HG02588 (cell line): ENCODE data around the gene NRIP3.
A peak's percentile ranks its signal among the peaks of the same experiment; 100 is the strongest.

Source experiments
- ATAC-seq: cut with Tn5 transposase; IDR thresholded peaks from one replicate; pipeline ENCODE4 v1.9.1; 2021; ENCODE audit warnings: mild to moderate bottlenecking, moderate library complexity; ENCODE audit not compliant: unreplicated experiment

The NRIP3 gene

GRCh38 chr11:9003573-9004182 is at the start of gene NRIP3:
TSS of gene NRIP3 (minus strand) at chr11:9004001. CDS start at chr11:9003935, 66 bp downstream.
- peak; percentile 62 for ATAC-seq

- ATAC-seq = no peak
Measured at GRCh38 chr11:9052316-9052715, 48.5 kb upstream of the NRIP3 start.

GRCh38 chr11:9049959-9050358 is 46.2 kb upstream of the NRIP3 start:
- no peak for ATAC-seq

GRCh38 chr11:9047964-9048523 is 44.2 kb upstream of the NRIP3 start:
- no peak for ATAC-seq

- no peak for ATAC-seq
Measured at GRCh38 chr11:9046481-9046880, 42.7 kb upstream of the NRIP3 start.

- no peak for ATAC-seq
Measured at GRCh38 chr11:9042488-9042887, 38.7 kb upstream of the NRIP3 start.

- no peak for ATAC-seq
Measured at GRCh38 chr11:9041747-9042146, 37.9 kb upstream of the NRIP3 start.

GRCh38 chr11:9040410-9040809 is 36.6 kb upstream of the NRIP3 start:
- ATAC-seq = no peak

- no peak for ATAC-seq
Measured at GRCh38 chr11:9039863-9040262, 36.1 kb upstream of the NRIP3 start.

- ATAC-seq = no peak
Measured at GRCh38 chr11:9039198-9039597, 35.4 kb upstream of the NRIP3 start.

- ATAC-seq = no peak
Measured at GRCh38 chr11:9038541-9038940, 34.7 kb upstream of the NRIP3 start.

- no peak for ATAC-seq
Measured at GRCh38 chr11:9037963-9038362, 34.2 kb upstream of the NRIP3 start.

- ATAC-seq = no peak
Measured at GRCh38 chr11:9037046-9037780, 33.4 kb upstream of the NRIP3 start.

GRCh38 chr11:9030601-9031000 is 26.8 kb upstream of the NRIP3 start:
- no peak for ATAC-seq

- no peak for ATAC-seq
Measured at GRCh38 chr11:9029422-9029821, 25.6 kb upstream of the NRIP3 start.

- ATAC-seq = no peak
Measured at GRCh38 chr11:9028581-9028980, 24.8 kb upstream of the NRIP3 start.

GRCh38 chr11:9025101-9025850 is 21.5 kb upstream of the NRIP3 start:
- ATAC-seq = no peak

GRCh38 chr11:9022961-9023680 is 19.3 kb upstream of the NRIP3 start:
- no peak for ATAC-seq

- no peak for ATAC-seq
Measured at GRCh38 chr11:9020916-9021315, 17.1 kb upstream of the NRIP3 start.

- no peak for ATAC-seq
Measured at GRCh38 chr11:9019861-9020260, 16.1 kb upstream of the NRIP3 start.

GRCh38 chr11:9017773-9018172 is 14.0 kb upstream of the NRIP3 start:
- ATAC-seq = no peak
